ENCODE data around the gene CCDC68. TPM values are rescaled to one million over a fixed set of nuclear protein-coding genes. Genes with fewer than 3 reads are reported as not detected.

CCDC68 gene
- total RNA-seq, 2 experiments from 2014 or later = not detected

- POLR2A ChIA-PET = no interaction called here
- H3K27ac Mint-ChIP-seq = no peak overlapping the region
- H3K4me1 Mint-ChIP-seq = no peaks in the 10 kb centered on the region
- H3K9me3 Mint-ChIP-seq = no peaks in the 10 kb centered on the region
- ATAC-seq (ENCODE audit: low read depth) (no peak), DNase-seq (no peak)
- no peak overlapping the region for H3K4me3 Mint-ChIP-seq
- peaks cover 4% of the 10 kb centered on the region for H3K27me3 Mint-ChIP-seq
- no peaks in the 10 kb centered on the region for H3K36me3 Mint-ChIP-seq
Measured at GRCh38 chr18:54924948-54925347, 34.3 kb downstream of the CCDC68 start.

DNA sequence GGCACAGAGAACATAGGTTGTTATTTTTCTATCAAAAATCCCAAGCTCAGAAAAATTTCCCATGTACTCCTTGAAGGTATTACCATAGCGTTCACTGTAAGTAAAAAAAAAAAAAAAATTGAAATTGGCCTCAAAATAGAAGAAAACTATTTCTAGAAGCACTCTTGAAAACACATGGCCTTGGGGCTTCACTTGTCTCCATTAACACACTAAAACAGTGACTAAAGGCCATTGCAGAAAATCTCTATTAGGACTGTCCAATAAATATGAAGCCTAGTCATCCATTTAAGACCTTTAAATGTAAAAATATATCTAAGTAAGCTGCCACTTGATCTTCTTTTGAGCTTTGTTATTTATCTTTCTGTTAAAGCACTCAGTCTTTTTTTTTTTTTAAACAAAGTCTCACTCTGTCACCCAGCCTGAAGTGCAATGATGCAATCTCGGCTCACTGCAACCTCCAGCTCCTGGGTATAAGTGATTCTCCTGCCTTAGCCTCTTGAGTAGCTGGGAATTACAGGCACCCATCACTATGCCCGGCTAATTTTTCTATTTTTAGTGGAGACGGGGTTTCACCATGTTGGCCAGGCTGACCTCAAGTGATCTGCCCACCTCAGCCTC, 35.8 kb downstream of the CCDC68 start:
- Mint-ChIP-seq H3K4me1 (no peaks in the 10 kb centered on the region), H3K27me3 (peaks cover 4% of the 10 kb centered on the region), H3K9me3 (no peaks in the 10 kb centered on the region), H3K4me3 (no peak overlapping the region), H3K36me3 (no peaks in the 10 kb centered on the region), H3K27ac (no peak overlapping the region)
- ATAC-seq (ENCODE audit: low read depth) (no peak), DNase-seq (no peak)
- POLR2A ChIA-PET = no interaction called here

DNA sequence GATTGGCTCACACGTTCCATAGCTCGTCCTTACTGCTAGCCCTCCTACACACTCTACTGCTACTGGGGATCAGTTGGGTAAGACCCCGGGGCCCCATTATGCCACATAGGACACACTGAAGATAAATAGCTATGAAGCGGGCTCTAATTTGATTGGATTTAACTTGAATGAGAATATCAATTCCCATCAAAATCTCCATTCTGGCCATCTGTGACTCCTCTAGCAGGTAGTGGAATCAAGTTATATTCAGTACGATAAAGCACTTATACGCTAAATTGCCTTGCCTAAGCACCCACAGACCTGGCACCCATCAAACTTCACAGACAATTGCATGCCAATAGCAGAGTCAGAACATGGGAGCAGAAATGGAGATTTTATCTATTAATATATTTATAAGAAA, 39.8 kb downstream of the CCDC68 start:
- no peaks in the 10 kb centered on the region for H3K27me3 Mint-ChIP-seq
- no peak overlapping the region for H3K4me3 Mint-ChIP-seq
- DNase-seq (no peak), ATAC-seq (ENCODE audit: low read depth) (no peak)
- no peaks in the 10 kb centered on the region for H3K36me3 Mint-ChIP-seq
- POLR2A ChIA-PET = no interaction called here
- no peak overlapping the region for H3K27ac Mint-ChIP-seq
- H3K9me3 Mint-ChIP-seq = no peaks in the 10 kb centered on the region
- no peaks in the 10 kb centered on the region for H3K4me1 Mint-ChIP-seq

GRCh38 chr18:54918060-54918459, 41.2 kb downstream of the CCDC68 start:
- Mint-ChIP-seq H3K36me3 (no peaks in the 10 kb centered on the region), H3K27me3 (no peaks in the 10 kb centered on the region)
- POLR2A ChIA-PET = no interaction called here

GRCh38 chr18:54916507-54916906, 42.8 kb downstream of the CCDC68 start:
- Mint-ChIP-seq H3K9me3 (no peaks in the 10 kb centered on the region), H3K4me1 (no peaks in the 10 kb centered on the region), H3K27ac (no peak overlapping the region), H3K4me3 (no peak overlapping the region), H3K27me3 (no peaks in the 10 kb centered on the region), H3K36me3 (no peaks in the 10 kb centered on the region)
- DNase-seq (no peak), ATAC-seq (ENCODE audit: low read depth) (no peak)
- POLR2A ChIA-PET = no interaction called here

More at GRCh38 chr18:54918060-54918459, 41.2 kb downstream of the CCDC68 start:
- Mint-ChIP-seq H3K4me3 (no peak overlapping the region), H3K27ac (no peak overlapping the region), H3K9me3 (no peaks in the 10 kb centered on the region), H3K4me1 (no peaks in the 10 kb centered on the region)
- ATAC-seq (ENCODE audit: low read depth) = no peak
- DNase-seq = no peak

- Mint-ChIP-seq H3K4me3 (no peak overlapping the region), H3K4me1 (no peaks in the 10 kb centered on the region), H3K27ac (no peak overlapping the region), H3K36me3 (no peaks in the 10 kb centered on the region), H3K27me3 (no peaks in the 10 kb centered on the region), H3K9me3 (no peaks in the 10 kb centered on the region)
- ATAC-seq (ENCODE audit: low read depth) (no peak), DNase-seq (no peak)
- POLR2A ChIA-PET = no interaction called here
Measured at GRCh38 chr18:54914816-54915215, 44.4 kb downstream of the CCDC68 start.

DNA sequence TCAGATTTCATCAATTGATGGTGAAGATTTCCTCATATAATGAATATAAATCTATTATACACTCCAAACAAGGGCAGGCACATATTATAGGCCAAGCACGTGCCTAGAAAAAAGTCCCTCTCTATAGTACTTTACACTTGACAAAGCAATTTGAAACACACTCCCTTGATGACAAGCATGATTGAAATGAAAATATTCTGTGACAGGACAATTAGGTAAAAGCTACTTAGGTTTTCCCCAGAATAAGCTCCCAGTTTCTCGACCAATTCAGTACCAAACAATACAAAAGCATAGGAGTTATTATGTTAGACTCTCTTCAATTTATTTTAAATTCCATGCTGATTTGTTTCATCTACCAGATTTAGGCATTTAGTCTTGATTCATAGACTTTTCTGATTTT, 47.7 kb downstream of the CCDC68 start:
- ATAC-seq (ENCODE audit: low read depth) (no peak), DNase-seq (no peak)
- Mint-ChIP-seq H3K27ac (no peak overlapping the region), H3K9me3 (no peaks in the 10 kb centered on the region), H3K36me3 (no peaks in the 10 kb centered on the region), H3K27me3 (peaks cover 5% of the 10 kb centered on the region), H3K4me1 (no peaks in the 10 kb centered on the region), H3K4me3 (no peak overlapping the region)
- POLR2A ChIA-PET = no interaction called here

- H3K27me3 Mint-ChIP-seq = peaks cover 5% of the 10 kb centered on the region
- no peaks in the 10 kb centered on the region for H3K9me3 Mint-ChIP-seq
- H3K4me3 Mint-ChIP-seq = no peak overlapping the region
- no peak overlapping the region for H3K27ac Mint-ChIP-seq
- H3K36me3 Mint-ChIP-seq = no peaks in the 10 kb centered on the region
- DNase-seq (no peak), ATAC-seq (ENCODE audit: low read depth) (no peak)
- no peaks in the 10 kb centered on the region for H3K4me1 Mint-ChIP-seq
- POLR2A ChIA-PET = no interaction called here
Measured at GRCh38 chr18:54910161-54910919, 48.9 kb downstream of the CCDC68 start.

DNA sequence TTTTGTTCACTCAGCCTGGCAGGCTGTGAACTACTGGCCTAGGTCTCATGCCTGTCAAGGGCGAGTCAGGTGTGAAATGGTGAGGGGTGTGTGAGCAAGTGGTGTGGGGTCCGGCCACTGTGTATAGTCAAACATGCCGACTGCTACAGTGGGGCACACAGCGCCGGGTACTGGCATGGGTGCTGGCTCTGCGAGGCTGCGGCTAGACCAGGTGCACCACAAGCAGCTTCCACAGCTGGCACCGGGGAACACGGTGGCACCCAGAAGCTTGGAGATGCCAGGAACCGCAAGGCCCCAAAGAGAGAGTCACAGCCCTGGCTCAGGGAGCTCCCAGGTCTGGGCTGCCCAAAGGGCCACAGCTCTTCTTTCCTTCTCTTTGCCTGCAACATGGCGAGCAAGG, 49.7 kb downstream of the CCDC68 start:
- ATAC-seq (ENCODE audit: low read depth) (no peak), DNase-seq (no peak)
- no peaks in the 10 kb centered on the region for H3K9me3 Mint-ChIP-seq
- no peaks in the 10 kb centered on the region for H3K36me3 Mint-ChIP-seq
- H3K27ac Mint-ChIP-seq = no peak overlapping the region
- H3K4me1 Mint-ChIP-seq = no peaks in the 10 kb centered on the region
- POLR2A ChIA-PET = no interaction called here
- peaks cover 5% of the 10 kb centered on the region for H3K27me3 Mint-ChIP-seq
- no peak overlapping the region for H3K4me3 Mint-ChIP-seq

DNA sequence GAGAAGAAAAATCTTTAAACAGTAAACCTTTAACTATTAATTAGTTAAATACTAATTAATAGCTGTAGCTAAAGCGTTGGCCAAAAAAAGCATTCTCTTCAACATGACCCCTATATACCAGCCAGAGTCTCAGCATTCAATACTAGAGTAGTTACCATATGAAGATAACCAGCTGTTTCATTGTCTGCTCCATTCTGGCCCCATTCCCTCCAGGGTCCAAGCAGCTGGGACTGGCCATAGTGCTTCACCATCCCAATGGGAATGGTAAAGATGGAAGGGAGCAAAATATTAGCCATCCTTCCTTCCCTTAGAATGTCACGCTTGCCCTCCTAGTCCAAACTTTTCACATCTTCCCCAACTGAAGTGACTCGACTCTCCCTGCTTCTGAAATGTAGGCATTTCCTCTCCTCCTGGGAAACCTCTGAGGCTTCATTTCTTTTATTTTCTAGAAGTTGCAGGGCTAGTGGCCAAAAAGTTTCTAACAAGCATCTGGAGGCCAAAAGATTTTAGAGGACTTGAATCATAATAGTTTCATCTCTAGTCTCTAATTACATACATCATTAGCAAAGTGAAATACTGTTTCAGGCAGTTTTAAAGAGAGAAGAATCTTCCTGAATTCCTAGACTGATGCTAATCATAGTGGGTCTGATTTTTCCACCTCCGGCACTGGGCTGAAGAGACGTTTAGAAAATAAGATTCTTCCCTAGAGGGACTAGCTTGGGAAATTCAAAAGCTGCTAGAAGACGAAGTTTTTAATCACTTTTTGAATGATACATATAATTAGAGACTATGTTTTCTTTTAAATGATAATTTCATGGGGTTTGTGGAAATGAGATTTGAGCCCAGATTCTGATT, 52.7 kb downstream of the CCDC68 start:
- Mint-ChIP-seq H3K4me1 (no peaks in the 10 kb centered on the region), H3K9me3 (no peaks in the 10 kb centered on the region), H3K27me3 (peaks cover 5% of the 10 kb centered on the region), H3K27ac (no peak overlapping the region), H3K4me3 (no peak overlapping the region), H3K36me3 (no peaks in the 10 kb centered on the region)
- no peak for DNase-seq
- ATAC-seq (ENCODE audit: low read depth) = no peak
- POLR2A ChIA-PET = no interaction called here

DNA sequence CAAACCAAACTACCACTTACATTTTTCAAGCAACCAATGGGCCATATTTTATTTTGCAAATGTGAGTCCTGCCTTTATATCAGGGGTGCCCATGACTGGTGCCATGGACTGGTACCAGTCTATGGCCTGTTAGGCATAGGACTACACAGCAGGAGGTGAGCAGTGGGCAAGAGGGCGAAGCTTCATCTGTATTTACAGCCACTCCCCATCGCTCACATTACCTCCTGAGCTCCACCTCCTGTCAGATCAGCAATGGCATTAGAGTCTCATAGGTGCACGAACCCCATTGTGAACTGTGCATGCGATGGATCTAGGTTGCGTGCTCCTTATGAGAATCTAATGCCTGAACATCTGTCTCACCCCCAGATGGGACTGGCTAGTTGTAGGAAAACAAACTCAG, 53.6 kb downstream of the CCDC68 start:
- no peak for ATAC-seq (ENCODE audit: low read depth)

DNA sequence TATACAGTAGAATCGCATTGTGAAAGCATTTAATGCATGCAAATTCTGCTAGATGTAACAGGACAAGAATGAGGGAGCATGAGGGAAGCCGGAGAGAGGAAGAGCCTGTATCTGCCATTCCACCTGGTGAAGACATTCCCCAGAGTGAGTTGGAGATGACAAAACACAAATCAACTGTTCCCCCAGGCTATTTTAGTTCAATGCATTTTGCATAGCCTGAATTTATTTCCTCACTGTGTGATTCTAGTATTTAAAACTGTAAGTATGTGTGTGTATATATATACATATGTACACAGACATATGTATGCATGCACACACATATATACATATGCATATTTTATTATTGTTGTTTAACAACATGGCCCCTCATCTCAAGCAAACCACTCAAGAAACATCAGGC, 54.7 kb downstream of the CCDC68 start:
- no peaks in the 10 kb centered on the region for H3K9me3 Mint-ChIP-seq
- H3K27ac Mint-ChIP-seq = no peak overlapping the region
- peaks cover 6% of the 10 kb centered on the region for H3K27me3 Mint-ChIP-seq
- no peak overlapping the region for H3K4me3 Mint-ChIP-seq
- no peak for DNase-seq
- POLR2A ChIA-PET = no interaction called here
- H3K4me1 Mint-ChIP-seq = no peaks in the 10 kb centered on the region
- H3K36me3 Mint-ChIP-seq = no peaks in the 10 kb centered on the region
- ATAC-seq (ENCODE audit: low read depth) = no peak

More for the DNA sequence above, 53.6 kb downstream of the CCDC68 start:
- DNase-seq = no peak
- Mint-ChIP-seq H3K36me3 (no peaks in the 10 kb centered on the region), H3K4me1 (no peaks in the 10 kb centered on the region), H3K4me3 (no peak overlapping the region), H3K27ac (no peak overlapping the region), H3K27me3 (peaks cover 5% of the 10 kb centered on the region), H3K9me3 (no peaks in the 10 kb centered on the region)
- POLR2A ChIA-PET = no interaction called here

GRCh38 chr18:54900290-54900689, 59.0 kb downstream of the CCDC68 start:
- H3K4me1 Mint-ChIP-seq = no peaks in the 10 kb centered on the region
- peaks cover 3% of the 10 kb centered on the region for H3K27me3 Mint-ChIP-seq
- H3K9me3 Mint-ChIP-seq = no peaks in the 10 kb centered on the region
- H3K4me3 Mint-ChIP-seq = no peak overlapping the region
- POLR2A ChIA-PET = no interaction called here
- no peak for ATAC-seq (ENCODE audit: low read depth)
- no peaks in the 10 kb centered on the region for H3K36me3 Mint-ChIP-seq
- H3K27ac Mint-ChIP-seq = no peak overlapping the region
- no peak for DNase-seq

- no peaks in the 10 kb centered on the region for H3K9me3 Mint-ChIP-seq
- peaks cover 5% of the 10 kb centered on the region for H3K27me3 Mint-ChIP-seq
- POLR2A ChIA-PET = no interaction called here
- H3K27ac Mint-ChIP-seq = no peak overlapping the region
- DNase-seq (no peak), ATAC-seq (ENCODE audit: low read depth) (no peak)
- H3K4me3 Mint-ChIP-seq = no peak overlapping the region
- H3K36me3 Mint-ChIP-seq = no peaks in the 10 kb centered on the region
- H3K4me1 Mint-ChIP-seq = no peaks in the 10 kb centered on the region
Measured at GRCh38 chr18:54899500-54899899, 59.8 kb downstream of the CCDC68 start.

Measured in activated naive CD8-positive, alpha-beta T cell treated with anti-CD3 and anti-CD28 coated beads, Interleukin-2, amount 10 ng/mL, durations not matched to agents 7 days and 5 days (primary cell).